ENCODE data around the gene NECTIN3.

NECTIN3 gene, protein sequence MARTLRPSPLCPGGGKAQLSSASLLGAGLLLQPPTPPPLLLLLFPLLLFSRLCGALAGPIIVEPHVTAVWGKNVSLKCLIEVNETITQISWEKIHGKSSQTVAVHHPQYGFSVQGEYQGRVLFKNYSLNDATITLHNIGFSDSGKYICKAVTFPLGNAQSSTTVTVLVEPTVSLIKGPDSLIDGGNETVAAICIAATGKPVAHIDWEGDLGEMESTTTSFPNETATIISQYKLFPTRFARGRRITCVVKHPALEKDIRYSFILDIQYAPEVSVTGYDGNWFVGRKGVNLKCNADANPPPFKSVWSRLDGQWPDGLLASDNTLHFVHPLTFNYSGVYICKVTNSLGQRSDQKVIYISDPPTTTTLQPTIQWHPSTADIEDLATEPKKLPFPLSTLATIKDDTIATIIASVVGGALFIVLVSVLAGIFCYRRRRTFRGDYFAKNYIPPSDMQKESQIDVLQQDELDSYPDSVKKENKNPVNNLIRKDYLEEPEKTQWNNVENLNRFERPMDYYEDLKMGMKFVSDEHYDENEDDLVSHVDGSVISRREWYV

GRCh38 chr3:111071257-111072030, at the start of gene NECTIN3:
Gene NECTIN3 (plus strand): TSS chr3:111071816. CDS start chr3:111072018, 202 bp downstream.
- peak within 1 kb of the TSS in 20 of 21 experiments; percentile 55 to 88 (median 76) for H3K27ac ChIP-seq
- peak within 1 kb of the TSS; percentile 53 to 79 (median 55) for H3K4me3 ChIP-seq

DNA sequence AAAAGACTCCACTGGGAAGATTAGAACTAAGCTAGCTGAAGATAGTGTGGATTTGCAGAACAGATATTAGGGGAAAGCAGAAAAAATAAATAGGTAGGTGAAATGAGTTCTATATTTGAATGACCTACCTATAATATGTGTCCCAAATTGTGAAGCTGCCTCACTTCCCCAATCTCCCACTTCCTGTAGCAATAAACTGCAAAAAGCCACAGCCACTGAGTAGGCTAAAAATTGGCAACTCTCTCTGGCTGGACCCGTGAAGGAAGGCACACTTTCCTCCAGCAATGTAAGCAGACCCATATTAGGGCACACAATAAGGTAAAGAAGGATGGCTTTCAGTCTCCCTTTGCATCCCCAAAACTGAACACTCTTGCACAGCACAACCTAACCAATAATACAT, 43.7 kb upstream of the NECTIN3 start:
- no peak overlapping the region for H3K4me3 ChIP-seq
- H3K27ac ChIP-seq: no peak overlapping the region

- Histone ChIP-seq H3K4me3 (no peak overlapping the region), H3K27ac (no peak overlapping the region)
Observed at GRCh38 chr3:111031538-111031937, 40.1 kb upstream of the NECTIN3 start.

DNA sequence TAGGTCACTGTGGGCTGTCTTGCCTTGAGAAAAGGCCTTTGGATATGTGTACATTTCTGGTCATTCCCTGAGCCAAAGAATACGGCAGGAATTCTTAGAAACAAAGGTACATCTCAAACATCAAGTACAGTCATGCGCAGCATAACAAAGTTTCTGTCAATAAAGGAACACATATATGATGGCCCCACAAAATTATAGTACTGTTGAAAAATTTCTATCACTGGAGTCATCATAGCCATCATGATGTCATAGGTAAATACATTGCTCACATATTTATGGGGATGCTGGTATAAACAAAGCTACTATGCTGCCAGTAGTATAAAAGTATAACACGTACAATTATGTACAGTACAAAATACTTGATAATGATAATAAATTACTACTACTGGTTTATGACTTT, 38.9 kb upstream of the NECTIN3 start:
- H3K27ac ChIP-seq: no peak overlapping the region
- no peak overlapping the region for H3K4me3 ChIP-seq

- Histone ChIP-seq H3K4me3 (no peak overlapping the region), H3K27ac (no peak overlapping the region)
Observed at GRCh38 chr3:111033470-111034050, 38.1 kb upstream of the NECTIN3 start.

DNA sequence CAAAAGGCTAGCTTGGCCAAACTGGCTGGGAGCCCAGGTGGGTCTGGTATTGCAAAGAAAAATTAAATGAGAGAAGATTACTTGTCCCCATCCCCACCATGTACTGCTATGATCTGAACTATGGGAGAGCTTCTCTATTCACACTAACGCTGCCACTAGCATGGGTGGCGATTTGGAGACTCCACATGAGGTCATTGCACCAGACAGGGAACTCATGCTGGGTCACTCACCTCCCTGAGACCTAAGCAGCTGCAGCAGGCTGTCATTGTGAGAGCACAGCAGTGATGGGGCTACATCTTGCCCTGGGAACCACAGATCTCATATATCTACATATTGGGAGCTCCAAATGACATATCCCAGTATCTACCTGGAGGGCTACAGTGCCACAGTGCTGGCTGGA, 36.3 kb upstream of the NECTIN3 start:
- Histone ChIP-seq H3K4me3 (no peak overlapping the region), H3K27ac (no peak overlapping the region)

- Histone ChIP-seq H3K4me3 (no peak overlapping the region), H3K27ac (no peak overlapping the region)
Observed at GRCh38 chr3:111035902-111036301, 35.7 kb upstream of the NECTIN3 start.

DNA sequence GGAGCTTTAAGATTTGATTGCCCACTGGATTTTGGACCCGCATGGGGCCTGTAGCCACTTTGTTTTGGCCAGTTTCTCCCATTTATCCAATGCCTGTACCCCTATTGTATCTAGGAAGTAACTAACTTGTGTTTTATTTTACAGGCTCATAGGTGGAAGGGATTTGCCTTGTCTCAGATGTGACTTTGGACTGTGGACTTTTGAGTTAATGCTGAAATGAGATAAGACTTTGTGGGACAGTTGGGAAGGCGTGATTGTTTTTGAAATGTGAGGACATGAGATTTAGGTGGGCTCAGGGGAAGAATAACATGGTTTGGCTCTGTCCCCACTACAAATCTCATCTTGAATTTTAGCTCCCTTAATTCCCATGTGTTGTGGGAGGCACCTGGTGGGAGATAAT, 30.7 kb upstream of the NECTIN3 start:
- Histone ChIP-seq H3K4me3 (no peak overlapping the region), H3K27ac (no peak overlapping the region)

- H3K4me3 ChIP-seq: no peak overlapping the region
Observed at GRCh38 chr3:111045564-111045963, 26.1 kb upstream of the NECTIN3 start.

DNA sequence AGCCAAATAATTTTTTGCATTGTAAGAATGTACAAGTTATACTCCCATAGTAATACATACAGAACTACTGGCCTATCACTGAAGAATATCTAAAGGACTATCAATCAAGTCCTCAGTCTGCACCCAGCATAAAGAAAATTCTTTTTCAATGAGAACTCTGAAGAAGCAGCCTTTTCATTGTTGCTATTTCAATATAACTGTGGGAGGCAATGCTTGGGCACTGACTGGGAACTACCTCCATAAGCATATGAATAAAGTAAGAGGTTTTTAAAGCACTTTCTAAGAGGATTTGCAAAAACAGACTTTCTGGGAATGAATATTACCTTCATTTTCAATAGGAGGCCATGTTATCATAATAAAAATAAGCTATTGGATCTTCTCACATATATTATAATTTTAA, 24.6 kb upstream of the NECTIN3 start:
- no peak overlapping the region for H3K27ac ChIP-seq
- H3K4me3 ChIP-seq: no peak overlapping the region

More at GRCh38 chr3:111045564-111045963, 26.1 kb upstream of the NECTIN3 start:
- no peak overlapping the region for H3K27ac ChIP-seq

GRCh38 chr3:111047812-111048435, 23.7 kb upstream of the NECTIN3 start:
- Histone ChIP-seq H3K4me3 (no peak overlapping the region), H3K27ac (no peak overlapping the region)

- Histone ChIP-seq H3K27ac (no peak overlapping the region), H3K4me3 (no peak overlapping the region)
Observed at GRCh38 chr3:111051354-111051753, 20.3 kb upstream of the NECTIN3 start.

- Histone ChIP-seq H3K27ac (no peak overlapping the region), H3K4me3 (no peak overlapping the region)
Observed at GRCh38 chr3:111068574-111068973, 3.0 kb upstream of the NECTIN3 start.

DNA sequence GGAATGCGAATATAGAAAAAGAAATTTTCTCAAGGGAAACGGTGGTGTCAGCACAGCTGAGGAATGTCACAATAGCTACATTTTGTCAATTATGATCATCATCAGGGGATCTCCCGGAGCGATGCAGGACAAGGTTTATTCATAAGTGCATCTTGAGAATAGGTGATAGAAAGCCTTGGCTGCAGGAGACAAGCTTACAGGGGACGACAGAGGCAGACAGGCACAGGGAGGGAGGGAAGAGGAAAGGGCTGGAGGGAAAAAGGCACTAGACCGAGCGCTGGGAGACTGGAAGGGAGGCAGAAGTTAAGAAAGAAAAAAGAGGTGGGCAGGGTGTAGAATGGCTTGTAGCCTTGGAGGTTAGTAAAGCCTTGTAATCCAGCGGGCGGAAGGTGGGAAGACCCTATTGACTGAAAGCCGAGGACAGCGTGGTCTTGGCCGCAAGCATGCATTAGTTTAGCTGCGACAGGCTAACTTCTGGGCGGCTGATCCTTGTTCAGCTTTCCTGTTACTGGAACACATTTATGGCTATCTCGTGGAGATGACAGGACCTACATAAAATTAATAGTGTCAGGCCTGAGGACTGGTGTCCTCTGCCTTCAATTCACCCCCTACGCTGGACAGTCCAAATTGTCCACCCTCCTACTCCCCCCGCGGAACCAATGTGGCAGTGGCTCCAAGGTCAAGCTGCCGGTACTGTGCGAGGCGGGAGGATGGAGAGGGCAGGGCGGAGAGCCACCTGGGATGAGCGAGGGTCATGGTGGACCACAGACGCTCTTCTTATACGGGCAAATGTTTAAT, 1.4 kb upstream of the NECTIN3 start:
- Histone ChIP-seq H3K4me3 (peak overlapping the region; percentile 53 to 79 (median 55)), H3K27ac (peak overlapping the region in 18 of 21 experiments; percentile 10 to 88 (median 77))

GRCh38 chr3:111070772-111071256, 802 bp upstream of the NECTIN3 start:
- Histone ChIP-seq H3K27ac (peak overlapping the region in 19 of 21 experiments; percentile 10 to 88 (median 77)), H3K4me3 (peak overlapping the region; percentile 53 to 79 (median 55))

DNA sequence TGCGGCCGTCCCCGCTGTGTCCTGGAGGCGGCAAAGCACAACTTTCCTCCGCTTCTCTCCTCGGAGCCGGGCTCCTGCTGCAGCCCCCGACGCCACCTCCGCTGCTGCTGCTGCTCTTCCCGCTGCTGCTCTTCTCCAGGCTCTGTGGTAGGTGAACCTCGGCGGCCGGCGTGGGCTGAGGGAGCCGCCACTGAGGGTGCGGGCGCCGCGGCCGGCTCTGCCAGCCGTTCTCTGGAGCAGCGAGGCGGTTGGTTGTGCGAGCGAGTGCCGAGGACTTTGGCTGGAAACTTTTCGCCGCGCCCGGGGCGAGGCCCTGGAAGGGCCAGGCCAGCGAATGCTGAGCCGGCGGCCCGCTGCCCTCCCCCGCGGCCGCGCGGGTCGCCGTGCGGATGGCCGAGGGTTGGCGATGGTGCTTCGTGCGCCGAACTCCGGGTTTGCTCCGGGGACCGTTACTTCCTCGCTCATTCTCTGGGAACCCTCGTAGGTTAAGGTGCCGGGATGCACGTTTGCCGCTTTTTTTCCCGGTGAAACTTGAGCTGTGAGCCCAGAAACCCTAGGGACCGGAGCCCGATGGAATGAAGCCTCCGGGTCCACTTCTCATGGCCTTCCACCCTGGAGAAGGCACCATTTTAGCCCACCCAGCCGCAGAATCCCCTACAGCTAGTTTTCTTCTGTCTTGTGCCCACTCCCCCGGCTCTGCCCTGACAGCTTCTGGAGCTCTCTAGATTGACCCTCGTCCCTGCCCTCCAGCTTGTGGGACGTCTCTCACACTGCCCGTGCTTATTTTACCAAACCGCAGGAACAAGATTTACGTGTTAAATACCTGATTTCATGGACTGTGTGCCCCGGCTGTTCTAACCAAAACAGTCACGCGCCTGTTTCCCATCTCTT, 660 bp downstream of the NECTIN3 start:
- peak overlapping the region; percentile 53 to 79 (median 55) for H3K4me3 ChIP-seq

DNA sequence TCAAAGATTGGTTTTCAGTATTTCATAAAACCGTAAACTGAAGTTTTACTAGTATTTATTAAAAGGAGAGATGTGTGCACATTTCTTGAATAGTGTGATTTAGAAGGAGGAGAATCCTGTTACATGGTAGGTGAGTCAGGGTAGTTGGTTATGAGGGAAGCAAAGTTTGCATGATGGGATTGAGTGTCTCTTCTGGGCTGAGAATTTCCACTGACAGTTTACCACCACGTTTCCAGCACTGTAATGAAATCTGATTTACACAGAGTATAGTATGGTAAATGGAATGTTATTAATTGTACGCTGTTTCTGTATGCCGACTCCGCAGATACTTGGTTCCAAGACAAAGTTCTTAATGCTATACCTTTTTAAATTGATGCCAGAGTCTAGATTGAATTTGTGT, 1.6 kb downstream of the NECTIN3 start:
- Histone ChIP-seq H3K4me3 (peak overlapping the region in 3 of 7 experiments; percentile 62 to 79 (median 78)), H3K27ac (no peak overlapping the region)

More for the DNA sequence above, 660 bp downstream of the NECTIN3 start:
- peak overlapping the region in 20 of 21 experiments; percentile 55 to 88 (median 74) for H3K27ac ChIP-seq

- H3K27ac ChIP-seq: no peak overlapping the region
Observed at GRCh38 chr3:111076732-111077131, 5.1 kb downstream of the NECTIN3 start.

More at GRCh38 chr3:111076732-111077131, 5.1 kb downstream of the NECTIN3 start:
- H3K4me3 ChIP-seq: no peak overlapping the region
